ENCODE measurements around the gene DNAJC18. TPM values are rescaled to one million over a fixed set of nuclear protein-coding genes. Genes with fewer than 3 reads are reported as not detected.

Gene DNAJC18
- total and polyA plus RNA-seq, 2 of the 4 experiments (the other 2 are of a cell fraction): 8.5 to 11.1 TPM

DNA sequence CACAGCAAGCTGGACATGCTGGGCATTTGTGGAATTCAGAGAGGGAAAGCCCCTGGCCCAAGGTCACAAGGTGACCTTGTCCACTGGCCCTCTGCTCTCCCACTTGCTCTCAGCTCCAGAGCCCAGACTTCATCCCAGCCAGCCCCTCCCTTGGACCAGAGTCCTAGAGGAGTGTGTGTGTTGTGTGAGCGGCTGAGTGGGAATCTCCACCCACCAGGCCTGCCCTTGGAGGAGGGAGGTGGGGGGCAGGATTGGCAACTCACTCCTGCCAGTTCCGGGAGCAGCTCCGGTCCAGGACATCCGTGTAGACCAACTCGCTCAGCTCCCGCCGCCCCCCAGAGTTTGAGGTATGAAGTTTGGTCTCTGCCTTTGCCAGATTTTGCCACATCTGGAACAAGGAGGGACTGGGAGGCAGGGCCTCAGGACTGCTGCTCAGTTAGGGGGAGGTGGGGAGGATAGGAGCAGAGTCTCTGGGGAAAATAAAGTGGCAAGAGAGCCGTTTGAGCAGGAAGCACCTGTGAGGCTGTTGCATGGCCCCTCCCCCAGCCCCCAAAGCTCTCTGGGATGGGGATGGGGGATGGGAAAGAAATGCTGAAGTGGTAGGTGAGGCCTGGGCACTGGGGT, 51.0 kb downstream of the DNAJC18 start:
- CTCF ChIA-PET: no interaction called here
- no peak overlapping the region for H3K4me3 ChIP-seq (ENCODE audit: insufficient read depth, low read depth, low read length)
- no peak overlapping the region for H3K4ac ChIP-seq (ENCODE audit: low read depth, low read length)
- peak; percentile 24 for ATAC-seq (ENCODE audit: low read depth)
- no peak overlapping the region for H2BK15ac ChIP-seq (ENCODE audit: low read depth, low read length)
- BruUV-seq (replicated peaks): no TSS peak
- peaks cover 5% of the 10 kb centered on the region for H3K4me1 ChIP-seq (ENCODE audit: control insufficient read depth, insufficient read depth, low read length)
- no peak overlapping the region for H3K9ac ChIP-seq (ENCODE audit: low read depth, low read length)
- intact Hi-C loops (cut with micrococcal nuclease) (no loop called here), dilution Hi-C loops (cut with HindIII; ENCODE audit: low sequenced_read_pairs, unreplicated experiment) (no loop called here), in situ Hi-C loops (cut with MboI; ENCODE audit: low sequenced_read_pairs) (no loop called here)
- H2BK120ac ChIP-seq (ENCODE audit: low read depth, low read length): no peak overlapping the region
- no peaks in the 10 kb centered on the region for H3K79me1 ChIP-seq (ENCODE audit: low read depth in 1 of 2, low read length in 2 of 2)
- H3K27ac ChIP-seq (ENCODE audit: insufficient read depth, low read length): no peak overlapping the region
- peak overlapping the region; percentile 85 for H2AFZ ChIP-seq (replicated peaks; ENCODE audit: low read length, poor library complexity)
- no peak overlapping the region for H2BK5ac ChIP-seq (ENCODE audit: low read depth, low read length, poor library complexity, severe bottlenecking)
- no peaks in the 10 kb centered on the region for H3K9me1 ChIP-seq (ENCODE audit: insufficient read depth, low read length)
- no peaks in the 10 kb centered on the region for H3K36me3 ChIP-seq (ENCODE audit: control insufficient read depth, insufficient read depth, low read length)
- peak overlapping the region; percentile 9 for H2AK9ac ChIP-seq (replicated peaks; ENCODE audit: low read depth, low read length, poor library complexity)
- peaks cover 6% of the 10 kb centered on the region; the same call in 1 of the 2 replicates for H3K9me3 ChIP-seq (ENCODE audit: control insufficient read depth, insufficient read depth, low read length)
- H3K18ac ChIP-seq (ENCODE audit: low read depth, low read length): no peak overlapping the region
- H3K14ac ChIP-seq (replicated peaks; ENCODE audit: low read depth, low read length): no peak overlapping the region; the same call in 1 of the 2 replicates
- TF ChIP-seq CEBPB (IDR thresholded peaks at IDR 0.05; ENCODE audit: low read depth, low read length) (no peak), MXI1 (IDR thresholded peaks at IDR 0.05; ENCODE audit: borderline replicate concordance, low read depth, low read length) (no peak), MAFK (IDR thresholded peaks at IDR 0.05; ENCODE audit: low read depth, low read length) (no peak), RAD21 (IDR thresholded peaks at IDR 0.05; ENCODE audit: low read length) (no peak), FOS (IDR thresholded peaks at IDR 0.05; ENCODE audit: low read depth, low read length) (no peak), RCOR1 (IDR thresholded peaks at IDR 0.05; ENCODE audit: insufficient replicate concordance, low read length) (no peak), MAZ (IDR thresholded peaks at IDR 0.05; ENCODE audit: borderline replicate concordance, low read depth, low read length) (no peak), SMC3 (IDR thresholded peaks at IDR 0.05; ENCODE audit: low read depth, low read length) (no peak), POLR2A (IDR thresholded peaks at IDR 0.05; ENCODE audit: low read depth, low read length) (no peak)
- TF ChIP-seq, protein P1, sequence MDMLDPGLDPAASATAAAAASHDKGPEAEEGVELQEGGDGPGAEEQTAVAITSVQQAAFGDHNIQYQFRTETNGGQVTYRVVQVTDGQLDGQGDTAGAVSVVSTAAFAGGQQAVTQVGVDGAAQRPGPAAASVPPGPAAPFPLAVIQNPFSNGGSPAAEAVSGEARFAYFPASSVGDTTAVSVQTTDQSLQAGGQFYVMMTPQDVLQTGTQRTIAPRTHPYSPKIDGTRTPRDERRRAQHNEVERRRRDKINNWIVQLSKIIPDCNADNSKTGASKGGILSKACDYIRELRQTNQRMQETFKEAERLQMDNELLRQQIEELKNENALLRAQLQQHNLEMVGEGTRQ (IDR thresholded peaks at IDR 0.05; ENCODE audit: low read depth, low read length): no peak
- H3K23ac ChIP-seq (ENCODE audit: low read depth, low read length): no peak overlapping the region
- WGBS, 2 experiments (ENCODE audit: extremely low coverage in 2 of 2, insufficient read length in 1 of 2): 38% methylated on average over 7 of the region's 8 CpGs; no CpG with 5 or more reads in 1 of the 2 experiments
- peaks cover 9% of the 10 kb centered on the region for H3K27me3 ChIP-seq (ENCODE audit: control insufficient read depth, insufficient read depth, low read length)
- H3K4me2 ChIP-seq (ENCODE audit: low read depth, low read length): no peak overlapping the region
- H4K20me1 ChIP-seq (ENCODE audit: insufficient read depth, low read length): no peaks in the 10 kb centered on the region
- DNase-seq: peak; percentile 20
- no peak overlapping the region for H3K56ac ChIP-seq (ENCODE audit: extremely low read depth, insufficient read depth, low read length)
- POLR2A ChIA-PET (ENCODE audit: unreplicated experiment): no interaction called here
- H4K5ac ChIP-seq (ENCODE audit: low read depth, low read length): no peak overlapping the region
- H4K91ac ChIP-seq (ENCODE audit: insufficient read depth, low read depth, low read length): no peak overlapping the region
- peak overlapping the region; percentile 68 for H2AK5ac ChIP-seq (ENCODE audit: low read depth, low read length)
- H2BK20ac ChIP-seq (ENCODE audit: low read depth, low read length): no peak overlapping the region
- 0 out of 4 replicates have a peak overlapping the region, but pooled peaks of 1 of the 2 experiments have one; percentile 33 for H4K8ac ChIP-seq (ENCODE audit: low read depth in 2 of 2, low read length in 2 of 2)
